Endothelial cell of umbilical vein (primary cell): ENCODE results near the gene RAC2. TPM values are rescaled to one million over a fixed set of nuclear protein-coding genes. Genes with fewer than 3 reads are reported as not detected.
A peak's percentile ranks its signal among the peaks of the same experiment; 100 is the strongest.

Source experiments
- BruUV-seq: library from RNA; stranded (reverse); fragments of 400-500 nt; replicated peaks from 2 replicates; lab custom pipeline; 2021; lab: Mats Ljungman, UMichigan
- CTCF ChIA-PET: fragments of 300-600, 350-600 bp; sonication (Branson Sonifier 250); formaldehyde crosslinking; loops from one replicate; lab custom pipeline; 2021; ENCODE audit warnings: antibody characterized with exemption, inconsistent platforms; lab: Charles Lee
- POLR2A ChIA-PET: fragments of 300-600, 350-600 bp; sonication (Branson Sonifier 250); formaldehyde crosslinking; loops from one replicate; lab custom pipeline; 2021; ENCODE audit warnings: antibody characterized with exemption, inconsistent platforms; lab: Charles Lee
- DNase-seq: peaks from one replicate; pipeline ENCODE4 v3.0.0-alpha.2; 2011; ENCODE audit warnings: low read depth, low spot score
- FAIRE-seq: peaks from 2 replicates; lab custom pipeline; 2011; peaks lifted over from hg19 to GRCh38; lab: Jason Lieb, UNC
- H2AFZ ChIP-seq: 2 replicates; pipeline ENCODE4 v1.6.0; 2012; ENCODE audit warnings: low read depth, low read length, control low read depth, inconsistent platforms
- H3K27ac ChIP-seq: 2 replicates; pipeline ENCODE4 v1.5.1; 2011; ENCODE audit warnings: low read depth, mild to moderate bottlenecking, control low read depth, low read length, moderate library complexity; ENCODE audit not compliant: insufficient read depth
- H3K27me3 ChIP-seq, 2 experiments: 2 replicates each; pipeline versions ENCODE4 v1.6.0 to v1.6.1; 2011; ENCODE audit warnings: low read length in 2 of 2, mixed read lengths in 1 of 2; ENCODE audit not compliant: control insufficient read depth in 2 of 2, insufficient read depth in 2 of 2
- H3K36me3 ChIP-seq, 2 experiments: 2 replicates in 1 of 2; 3 replicates in 1 of 2; pipeline ENCODE4 v1.5.1; 2011; ENCODE audit warnings: low read length in 2 of 2, mild to moderate bottlenecking in 1 of 2, moderate library complexity in 1 of 2; ENCODE audit not compliant: control insufficient read depth in 2 of 2, insufficient read depth in 2 of 2; ENCODE audit errors: extremely low read depth in 1 of 2
- H3K4me1 ChIP-seq: 3 replicates; pipeline ENCODE4 v1.5.1; 2011; ENCODE audit warnings: mild to moderate bottlenecking, low read length; ENCODE audit not compliant: control insufficient read depth, insufficient read depth; ENCODE audit errors: extremely low read depth
- H3K4me2 ChIP-seq: 2 replicates; pipeline ENCODE4 v1.6.1; 2011; ENCODE audit warnings: low read length, control low read depth, mixed read lengths; ENCODE audit not compliant: insufficient read depth
- H3K4me3 ChIP-seq, 3 experiments: fragments of 200-600 bp in 1 of 3; sonication (generic), shearing (Covaris generic) in 1 of 3; replicated peaks in 1 of 3; 2 replicates each; pipeline ENCODE4 v1.5.1; 2011 to 2016; ENCODE audit warnings: control low read depth in 3 of 3, low read length in 3 of 3, mild to moderate bottlenecking in 2 of 3, inconsistent platforms in 1 of 3, low read depth in 1 of 3, moderate library complexity in 1 of 3; ENCODE audit not compliant: insufficient read depth in 1 of 3
- H3K79me2 ChIP-seq: 2 replicates; pipeline ENCODE4 v1.6.0; 2012; ENCODE audit warnings: low read length, inconsistent platforms; ENCODE audit not compliant: control insufficient read depth, insufficient read depth
- H3K9ac ChIP-seq: replicated peaks from 2 replicates; pipeline ENCODE3; 2011; ENCODE audit warnings: low read length, control low read depth; ENCODE audit not compliant: insufficient read depth; ENCODE audit errors: extremely low read depth
- H3K9me1 ChIP-seq: replicated peaks from 3 replicates; pipeline ENCODE4 v1.6.0; 2011; ENCODE audit warnings: mild to moderate bottlenecking, low read length; ENCODE audit not compliant: control insufficient read depth, insufficient read depth; ENCODE audit errors: extremely low read depth
- H3K9me3 ChIP-seq: replicated peaks from 2 replicates; pipeline ENCODE4 v1.5.1; 2012; ENCODE audit warnings: low read length, inconsistent platforms; ENCODE audit not compliant: control insufficient read depth, insufficient read depth
- H4K20me1 ChIP-seq: replicated peaks from 2 replicates; pipeline ENCODE3; 2011; ENCODE audit warnings: mild to moderate bottlenecking, low read length; ENCODE audit not compliant: control insufficient read depth, insufficient read depth; ENCODE audit errors: extremely low read depth
- FOS ChIP-seq: IDR thresholded peaks from 2 replicates; pipeline ENCODE4 v1.6.1; 2011; ENCODE audit warnings: mild to moderate bottlenecking, low read length, moderate library complexity, borderline replicate concordance; ENCODE audit not compliant: insufficient read depth
- JUN ChIP-seq: IDR thresholded peaks from 2 replicates; pipeline ENCODE4 v1.6.1; 2011; ENCODE audit warnings: borderline replicate concordance, low read depth; ENCODE audit not compliant: insufficient read length, insufficient read depth
- MYC ChIP-seq: IDR thresholded peaks from one replicate; pipeline ENCODE4 v1.6.1; 2011; ENCODE audit warnings: mild to moderate bottlenecking, low read depth, low read length
- POLR2A ChIP-seq: IDR thresholded peaks from 2 replicates; pipeline ENCODE4 v1.6.1; 2012; ENCODE audit warnings: low read depth, mild to moderate bottlenecking, control low read depth, low read length
- POLR2AphosphoS5 ChIP-seq: IDR thresholded peaks from 2 replicates; pipeline ENCODE4 v1.6.1; 2012; ENCODE audit warnings: low read depth, mild to moderate bottlenecking, control low read depth, low read length, moderate library complexity; ENCODE audit not compliant: insufficient read depth
- dilution Hi-C: fragments of 300-500 bp; cut with MboI; formaldehyde crosslinking; loops from one replicate; pipeline ENCODE4 v1.15.0; 2019; ENCODE audit warnings: low sequenced_read_pairs; ENCODE audit not compliant: extremely low pct_ligation_motif_present
- intact Hi-C: fragments of 100-400 bp; cut with micrococcal nuclease; formaldehyde crosslinking; loops from one replicate; pipeline ENCODE4 v1.10.0; 2022
- polyA plus RNA-seq, 4 experiments: library from polyadenylated mRNA; depleted of rRNA in 3 of 4; stranded (reverse) in 3 of 4; unstranded in 1 of 4; fragments of >200 nt; gene quantifications; 2 replicates each; pipeline versions ENCODE4 v1.2.1 to v1.2.3, GENCODE V29; 2011 to 2012; ENCODE audit warnings: missing spikeins in 1 of 4
- total RNA-seq: library from RNA; stranded (reverse); gene quantifications from 2 replicates; pipeline ENCODE4 v1.2.3, GENCODE V29; 2021
- TF ChIP-seq, protein P1 (sequence below), 2 donors: IDR thresholded peaks; 1 replicate in 1 of 2; 2 replicates in 1 of 2; pipeline ENCODE4 v1.5.1; 2011; ENCODE audit warnings: low read length in 2 of 2, mild to moderate bottlenecking in 2 of 2, moderate library complexity in 2 of 2, control low read depth in 1 of 2, inconsistent platforms in 1 of 2, low read depth in 1 of 2; ENCODE audit not compliant: insufficient read depth in 1 of 2; ENCODE audit errors: extremely low read depth in 1 of 2

RAC2 gene
- total and polyA plus RNA-seq, 2 donors (not counting 3 experiments of a cell fraction or from before 2014, with no cell fraction given) = 122 to 181 TPM

GRCh38 chr22:37267135-37267587, 23.1 kb upstream of the RAC2 start:
- H2AFZ ChIP-seq = peak overlapping the region; percentile 91
- dilution Hi-C loops (no loop called here), intact Hi-C loops (loop anchor here (1.0 kb wide), 1 partner anchor 190 kb away; no protein-coding TSS in a partner anchor)
- H3K27ac ChIP-seq = peak overlapping the region; percentile 42
- peak overlapping the region; percentile 56 for H3K9ac ChIP-seq
- FAIRE-seq = peak; percentile 81
- peak overlapping the region; percentile 86 for H3K4me2 ChIP-seq
- CTCF ChIA-PET = interaction anchor here (0.8 to 5.1 kb wide), 12 partner anchors 8 to 189 kb away, joined by 3 to 31 read pairs (median 4); no protein-coding TSS in a partner anchor
- no peaks in the 10 kb centered on the region for H3K9me1 ChIP-seq
- peaks cover 15% of the 10 kb centered on the region for H3K4me1 ChIP-seq
- no peaks in the 10 kb centered on the region for H4K20me1 ChIP-seq
- H3K36me3 ChIP-seq = no peaks in the 10 kb centered on the region
- TF ChIP-seq POLR2A (no peak), FOS (no peak), JUN (no peak), POLR2AphosphoS5 (no peak), MYC (no peak)
- TF ChIP-seq, protein P1, sequence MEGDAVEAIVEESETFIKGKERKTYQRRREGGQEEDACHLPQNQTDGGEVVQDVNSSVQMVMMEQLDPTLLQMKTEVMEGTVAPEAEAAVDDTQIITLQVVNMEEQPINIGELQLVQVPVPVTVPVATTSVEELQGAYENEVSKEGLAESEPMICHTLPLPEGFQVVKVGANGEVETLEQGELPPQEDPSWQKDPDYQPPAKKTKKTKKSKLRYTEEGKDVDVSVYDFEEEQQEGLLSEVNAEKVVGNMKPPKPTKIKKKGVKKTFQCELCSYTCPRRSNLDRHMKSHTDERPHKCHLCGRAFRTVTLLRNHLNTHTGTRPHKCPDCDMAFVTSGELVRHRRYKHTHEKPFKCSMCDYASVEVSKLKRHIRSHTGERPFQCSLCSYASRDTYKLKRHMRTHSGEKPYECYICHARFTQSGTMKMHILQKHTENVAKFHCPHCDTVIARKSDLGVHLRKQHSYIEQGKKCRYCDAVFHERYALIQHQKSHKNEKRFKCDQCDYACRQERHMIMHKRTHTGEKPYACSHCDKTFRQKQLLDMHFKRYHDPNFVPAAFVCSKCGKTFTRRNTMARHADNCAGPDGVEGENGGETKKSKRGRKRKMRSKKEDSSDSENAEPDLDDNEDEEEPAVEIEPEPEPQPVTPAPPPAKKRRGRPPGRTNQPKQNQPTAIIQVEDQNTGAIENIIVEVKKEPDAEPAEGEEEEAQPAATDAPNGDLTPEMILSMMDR (IDR thresholded peaks at IDR 0.05; ENCODE audit: extremely low read depth in 1 of 2, insufficient read depth in 1 of 2, low read depth in 1 of 2, low read length in 2 of 2) = peak; percentile 81 to 91
- POLR2A ChIA-PET = no interaction called here
- DNase-seq = peak; percentile 52
- no TSS peak for BruUV-seq
- H3K27me3 ChIP-seq = no peaks in the 10 kb centered on the region
- no peaks in the 10 kb centered on the region for H3K79me2 ChIP-seq
- peak overlapping the region; percentile 36 to 61 (median 48) for H3K4me3 ChIP-seq
- H3K9me3 ChIP-seq = peaks cover 6% of the 10 kb centered on the region
